ENCODE measurements around the gene JMJD6. TPM values are rescaled to one million over a fixed set of nuclear protein-coding genes. Genes with fewer than 3 reads are reported as not detected.

JMJD6 gene
- total and polyA plus RNA-seq, 2 experiments from 2014 or later, result 11.4 to 12.8 TPM

GRCh38 chr17:76718516-76718915 lies 7.9 kb downstream of the JMJD6 start:
- DNase-seq (ENCODE audit: low spot score), result no peak
- no peaks in the 10 kb centered on the region for H3K27me3 Mint-ChIP-seq (ENCODE audit: insufficient read depth, low read depth, poor library complexity)
- peaks cover 11% of the 10 kb centered on the region; the same call in 1 of the 2 replicates for H4K20me1 ChIP-seq (replicated peaks; ENCODE audit: insufficient read depth)
- H3K27ac Mint-ChIP-seq, result no peak overlapping the region
- H3K9me3 Mint-ChIP-seq, result no peaks in the 10 kb centered on the region
- peaks cover 68% of the 10 kb centered on the region for H3K36me3 Mint-ChIP-seq (ENCODE audit: low read depth)
- H3K9me2 ChIP-seq (ENCODE audit: insufficient read depth), result no peaks in the 10 kb centered on the region
- no peak for ATAC-seq
- peaks cover under 1% of the 10 kb centered on the region; the same call in 1 of the 2 replicates for H3K79me2 ChIP-seq (replicated peaks; ENCODE audit: insufficient read depth)
- no peak overlapping the region for H3K27ac ChIP-seq (ENCODE audit: low read depth)
- no peaks in the 10 kb centered on the region for H3F3A ChIP-seq (replicated peaks; ENCODE audit: low read depth)
- no peak overlapping the region for H2AFZ ChIP-seq
- TF ChIP-seq JUNB (IDR thresholded peaks at IDR 0.05; ENCODE audit: unreplicated experiment) (no peak), ZNF114 (CRISPR knock-in tag; IDR thresholded peaks at IDR 0.05) (no peak), CTCF (conservative IDR thresholded peaks at IDR 0.05; ENCODE audit: low read depth in 2 of 2) (no peak), ZNF331 (CRISPR knock-in tag; IDR thresholded peaks at IDR 0.05; ENCODE audit: low read depth) (no peak), EZH2phosphoT487 (IDR thresholded peaks at IDR 0.05; ENCODE audit: unreplicated experiment) (no peak), CREB1 (CRISPR knock-in tag; IDR thresholded peaks at IDR 0.05; ENCODE audit: low read depth) (no peak), ZNF462 (CRISPR knock-in tag; IDR thresholded peaks at IDR 0.05) (no peak)
- no peaks in the 10 kb centered on the region for H3K4me1 ChIP-seq (ENCODE audit: insufficient read depth)
- no peak overlapping the region for H3K4me2 ChIP-seq
- no peak overlapping the region for H3K4me3 ChIP-seq
- peaks cover 3% of the 10 kb centered on the region; the same call in 1 of the 3 replicates for H3K4me1 Mint-ChIP-seq
- H3K4me3 Mint-ChIP-seq, result no peak overlapping the region
- H3K27me3 ChIP-seq (ENCODE audit: insufficient read depth), result no peaks in the 10 kb centered on the region
- H3K36me3 ChIP-seq (ENCODE audit: insufficient read depth), result peaks cover 36% of the 10 kb centered on the region

All from GM23338 (cell line).